ENCODE data around the gene GGT6.

GGT6 gene

DNA sequence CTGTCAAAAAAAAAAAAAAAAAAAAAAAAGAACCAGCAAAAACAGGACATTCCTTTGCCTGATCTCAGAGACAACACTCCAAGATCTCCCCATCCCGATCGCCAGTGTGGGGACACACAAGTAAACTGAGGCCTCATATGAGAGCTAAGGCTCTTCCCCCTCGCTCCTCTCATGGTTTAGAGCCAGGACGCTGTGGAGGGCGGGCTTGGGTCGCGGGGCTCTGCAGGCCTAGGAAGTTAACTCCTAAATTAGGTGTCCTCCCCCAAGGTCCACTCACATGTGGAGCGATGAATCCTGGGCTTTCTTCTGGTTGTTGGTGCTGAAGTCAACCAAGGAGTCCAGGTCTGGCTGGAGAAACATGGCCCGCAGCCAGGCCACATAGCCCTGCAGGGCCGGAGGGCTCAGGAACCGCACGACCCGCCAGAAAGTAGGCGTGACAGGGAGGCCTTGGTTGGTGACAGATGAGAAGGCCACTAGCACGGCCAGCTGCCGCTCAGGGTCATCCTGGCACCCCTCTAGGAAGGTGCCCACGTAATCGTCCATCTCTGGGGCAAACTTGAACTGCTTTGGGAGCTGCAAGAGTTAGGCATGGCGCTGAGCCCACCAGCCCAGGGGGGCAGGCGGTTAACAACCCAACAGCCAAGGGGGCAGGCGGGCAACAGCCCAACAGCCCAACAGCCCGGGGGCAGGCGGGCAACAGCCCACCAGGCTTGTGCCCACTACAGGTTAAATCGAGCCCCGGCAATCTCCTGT, 10.4 kb downstream of the GGT6 start:
- no peak for DNase-seq

GRCh38 chr17:4548721-4549531, 11.5 kb downstream of the GGT6 start:
- DNase-seq = no peak

GRCh38 chr17:4548061-4548461, 12.3 kb downstream of the GGT6 start:
- no peak for DNase-seq

DNA sequence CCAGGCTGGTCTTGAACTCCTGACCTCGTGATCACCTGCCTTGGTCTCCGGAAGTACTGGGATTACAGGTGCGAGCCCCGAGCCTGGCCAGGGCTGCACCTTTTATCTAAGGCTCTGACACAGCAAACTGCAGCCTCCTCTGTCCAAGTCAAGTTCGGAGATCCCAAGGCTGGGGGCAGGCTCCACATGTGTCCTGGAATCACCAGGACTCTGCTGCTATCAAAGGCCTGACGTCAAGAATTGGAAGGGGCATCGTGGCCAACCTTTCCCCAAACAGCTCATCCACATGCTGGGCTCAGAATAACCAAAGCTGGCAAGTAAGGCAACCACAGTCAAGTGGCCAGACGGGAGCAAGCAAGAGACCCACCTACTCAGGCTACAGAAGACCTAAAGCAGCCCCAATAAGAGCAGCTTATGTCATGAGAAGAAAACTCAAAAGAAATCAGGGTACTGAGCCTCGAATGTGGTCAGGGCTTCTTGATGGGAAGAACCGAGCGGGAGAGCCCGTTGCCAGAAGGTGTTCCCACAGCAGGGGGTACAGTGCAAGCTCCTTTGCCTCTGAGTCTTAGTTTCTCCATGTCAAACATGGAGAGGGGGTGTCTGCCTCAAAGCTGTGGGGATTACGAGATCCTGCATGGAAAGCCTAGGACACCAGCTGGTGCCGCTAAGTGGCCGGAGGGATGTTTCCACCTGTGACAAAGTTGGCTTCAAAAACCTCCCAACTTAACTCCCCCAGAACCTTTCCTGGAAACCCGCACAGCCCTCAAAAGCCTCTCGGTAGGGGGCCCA, 13.1 kb downstream of the GGT6 start:
- DNase-seq = no peak

GRCh38 chr17:4545217-4545951, 15.0 kb downstream of the GGT6 start:
- DNase-seq = no peak

DNA sequence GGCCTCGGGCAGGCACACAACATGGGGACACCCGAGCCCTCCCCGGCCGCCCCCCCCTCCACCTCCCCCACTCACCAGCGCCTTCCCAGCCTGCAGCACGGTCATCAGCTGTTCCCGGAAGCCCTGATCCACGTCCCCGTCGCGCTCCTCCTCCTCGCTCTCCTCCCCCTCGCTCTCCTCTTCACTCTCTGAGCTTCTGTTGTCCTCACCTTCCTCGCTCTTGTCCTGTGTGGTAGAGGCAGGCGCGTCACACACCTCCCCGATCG, 15.5 kb downstream of the GGT6 start:
- no peak for DNase-seq

DNA sequence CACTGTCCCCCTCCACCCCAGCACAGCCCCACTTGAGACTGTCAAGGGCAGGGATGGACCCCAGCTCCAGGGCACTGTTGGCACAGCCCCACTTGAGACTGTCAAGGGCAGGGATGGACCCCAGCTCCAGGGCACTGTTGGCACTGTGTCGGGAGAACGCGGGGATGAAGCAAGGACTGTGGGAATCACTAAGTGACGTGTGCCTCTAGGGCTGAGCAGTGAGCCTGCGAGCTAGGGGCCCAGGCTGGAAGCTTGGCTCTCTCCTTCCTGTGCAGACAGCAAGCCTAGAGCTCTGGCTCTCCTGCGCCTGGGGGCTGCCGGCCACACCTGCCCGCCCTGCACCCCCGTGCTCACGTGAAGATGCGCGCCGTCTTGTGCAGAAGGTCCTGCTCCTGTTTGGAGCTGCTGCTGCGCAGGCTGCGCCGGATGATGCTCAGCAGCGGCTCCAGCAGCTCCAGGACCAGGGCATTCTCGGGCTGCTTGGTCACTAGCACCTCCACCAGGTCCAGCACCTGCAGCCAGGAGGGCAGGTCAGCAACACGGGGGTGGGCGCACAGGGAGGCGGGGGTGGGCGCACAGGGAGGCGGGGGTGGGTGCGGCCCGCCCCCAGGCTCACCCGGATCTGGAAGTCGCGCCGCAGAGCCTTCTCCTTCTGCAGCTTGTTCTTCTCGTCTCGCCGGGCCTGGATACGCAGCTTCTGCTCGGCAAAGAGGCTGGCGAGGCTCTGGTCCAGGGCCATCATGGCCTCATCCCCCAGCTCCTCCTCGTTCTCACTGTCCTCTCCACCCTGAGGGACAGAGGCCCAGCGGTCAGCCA, 16.0 kb downstream of the GGT6 start:
- no peak for DNase-seq

DNA sequence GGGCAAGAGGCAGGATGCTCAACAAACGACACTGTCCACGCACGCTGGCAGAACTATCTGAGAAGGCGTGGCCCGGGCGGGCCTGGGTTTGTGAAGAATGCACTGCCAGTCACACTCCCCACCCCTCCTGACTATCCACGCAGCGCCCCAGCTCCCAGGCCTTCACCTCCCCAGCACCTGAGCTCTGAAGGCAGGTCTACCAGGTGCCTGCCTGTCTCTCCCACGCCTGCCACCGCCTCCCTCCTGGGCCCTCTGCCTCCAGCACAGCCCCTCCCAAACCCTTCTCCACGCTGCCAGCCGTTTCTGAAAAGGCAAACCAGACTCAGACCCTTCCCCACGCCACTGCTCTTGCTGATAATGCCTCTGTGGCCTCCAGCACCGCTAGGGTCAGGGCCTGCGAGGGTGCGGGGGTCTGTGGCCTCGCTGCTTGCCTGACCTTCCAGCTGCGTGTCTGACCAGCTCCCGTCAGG, 16.8 kb downstream of the GGT6 start:
- no peak for DNase-seq

DNA sequence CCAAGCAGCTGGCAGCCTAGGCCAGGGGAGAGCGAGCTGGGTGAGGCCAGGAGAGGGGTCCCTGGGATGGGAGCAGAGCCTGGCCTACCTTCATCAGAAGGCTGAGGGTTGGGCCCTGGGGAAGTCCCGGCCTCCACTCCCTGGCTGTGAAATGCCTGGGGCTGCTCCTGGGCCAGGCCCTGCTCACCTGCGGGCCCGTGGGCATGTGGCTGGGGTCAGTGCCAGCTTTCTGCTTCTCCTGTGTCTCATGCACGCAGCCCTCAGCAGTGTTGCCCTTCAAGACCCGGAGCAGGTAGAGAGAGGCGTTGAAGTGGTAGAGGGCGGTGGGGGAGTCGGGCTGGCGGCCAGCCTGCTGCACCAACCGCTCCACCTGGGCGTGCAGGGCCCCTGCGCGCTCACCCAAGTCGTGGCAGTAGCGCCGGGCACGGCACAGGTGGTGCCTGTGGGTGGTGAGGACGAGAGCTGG, 17.6 kb downstream of the GGT6 start:
- no peak for DNase-seq

- DNase-seq = no peak
Measured at GRCh38 chr17:4542003-4542725, 18.2 kb downstream of the GGT6 start.

GRCh38 chr17:4541328-4542002, 18.9 kb downstream of the GGT6 start:
- no peak for DNase-seq

- no peak for DNase-seq
Measured at GRCh38 chr17:4540687-4541327, 19.6 kb downstream of the GGT6 start.

- no peak for DNase-seq
Measured at GRCh38 chr17:4540224-4540651, 20.1 kb downstream of the GGT6 start.

DNA sequence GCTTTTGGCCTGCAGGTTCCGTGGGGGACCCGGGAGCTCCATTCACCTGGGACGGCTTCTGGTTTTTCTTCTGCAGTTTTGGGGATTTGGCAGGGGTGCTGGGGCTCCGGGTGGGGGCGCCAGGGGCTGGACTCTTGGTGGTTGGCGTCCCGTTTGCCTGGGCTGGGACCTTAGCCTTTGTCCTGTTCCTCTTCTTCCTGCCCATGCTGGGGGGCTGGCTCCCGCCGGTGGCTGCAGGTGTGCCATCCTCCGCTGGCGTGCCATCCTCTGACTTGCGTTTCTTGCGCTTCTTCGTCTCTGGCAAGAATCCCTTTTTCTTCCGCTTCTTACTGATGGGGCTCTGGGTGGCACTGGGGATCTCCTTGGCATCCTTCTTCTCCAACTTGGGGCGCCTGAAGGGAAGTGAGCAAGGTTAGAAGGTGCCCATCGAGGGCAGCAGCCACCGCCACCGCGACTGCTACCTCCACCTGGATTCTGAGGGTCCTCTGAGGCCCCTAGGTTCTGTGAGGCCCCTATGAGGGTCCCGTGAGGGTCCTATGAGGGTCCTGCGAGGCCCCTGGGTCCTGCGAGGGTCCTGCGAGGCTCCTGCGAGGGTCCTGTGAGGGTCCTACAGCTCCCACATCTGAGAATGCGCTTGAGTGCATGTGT, 20.7 kb downstream of the GGT6 start:
- no peak for DNase-seq

GRCh38 chr17:4539025-4539424, 21.4 kb downstream of the GGT6 start:
- DNase-seq = no peak

DNA sequence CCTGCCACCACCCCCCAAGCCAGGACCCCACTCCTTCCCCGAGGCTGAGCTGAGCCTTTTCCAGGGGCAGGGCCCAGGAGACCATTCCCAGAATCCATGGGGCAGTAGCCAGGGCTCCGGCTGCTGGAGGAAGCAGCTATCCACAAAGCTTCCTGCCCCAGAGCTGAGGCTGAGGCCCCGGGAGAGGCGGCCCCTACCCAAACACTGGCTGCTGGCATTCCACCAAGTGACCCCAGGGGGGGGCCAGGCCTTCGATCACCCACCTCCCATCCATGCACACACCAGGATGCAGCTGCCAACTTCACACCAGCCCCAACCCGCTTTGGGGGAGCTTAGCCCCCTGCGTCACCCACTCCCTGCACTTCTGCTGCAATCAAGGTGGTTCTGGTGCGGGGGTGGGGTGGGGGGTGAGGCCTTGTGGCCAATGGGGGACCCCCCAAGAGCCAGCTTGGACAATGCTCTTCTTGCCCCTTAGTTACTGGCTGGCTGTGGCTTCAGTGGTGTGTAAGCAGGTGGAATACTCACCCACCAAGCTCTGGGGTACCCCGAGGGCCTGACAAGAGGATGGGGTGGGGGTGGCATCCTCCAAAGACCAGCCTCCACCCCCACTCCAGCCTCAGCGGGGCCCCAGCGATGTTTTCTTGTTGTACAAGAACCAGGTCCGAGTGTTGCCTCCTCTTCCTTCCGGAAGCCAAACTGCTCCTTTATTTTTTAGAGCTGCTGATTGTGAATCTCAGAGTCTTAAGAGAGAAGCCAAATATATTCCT, 22.0 kb downstream of the GGT6 start:
- no peak for DNase-seq

- DNase-seq = no peak
Measured at GRCh38 chr17:4537451-4538235, 22.7 kb downstream of the GGT6 start.
